NB4 (cell line): ENCODE results near the gene MUC6.

Experiments
- DNase-seq: peaks from one replicate; pipeline ENCODE4 v3.0.0; 2010; ENCODE audit warnings: low read depth
- H3K4me3 ChIP-seq: one replicate; pipeline ENCODE4 v1.5.1; 2011; ENCODE audit warnings: mild to moderate bottlenecking, low read depth, low read length, moderate library complexity
- CTCF ChIP-seq: IDR thresholded peaks from one replicate; pipeline ENCODE4 v1.5.1; 2012; ENCODE audit warnings: low read depth, low read length
- MAX ChIP-seq: IDR thresholded peaks from 2 replicates; pipeline ENCODE4 v1.6.1; 2011; ENCODE audit warnings: low read depth, low read length
- MYC ChIP-seq: IDR thresholded peaks from 2 replicates; pipeline ENCODE4 v1.6.1; 2011; ENCODE audit warnings: low read depth, low read length
- POLR2A ChIP-seq: IDR thresholded peaks from 2 replicates; pipeline ENCODE4 v1.6.1; 2011; ENCODE audit warnings: mild to moderate bottlenecking; ENCODE audit not compliant: insufficient read length; ENCODE audit errors: extremely low read depth

MUC6 gene

GRCh38 chr11:971731-972365 lies 64.7 kb downstream of the MUC6 start:
- no peak for DNase-seq
- no peak overlapping the region for H3K4me3 ChIP-seq
- TF ChIP-seq CTCF (no peak), MAX (no peak), POLR2A (no peak), MYC (no peak)

- H3K4me3 ChIP-seq = no peak overlapping the region
- TF ChIP-seq POLR2A (no peak), CTCF (no peak), MAX (no peak), MYC (no peak)
- DNase-seq = no peak
Measured at GRCh38 chr11:971092-971690, 65.3 kb downstream of the MUC6 start.

GRCh38 chr11:970319-970871 lies 66.1 kb downstream of the MUC6 start:
- no peak for DNase-seq
- TF ChIP-seq CTCF (no peak), MAX (no peak), MYC (no peak), POLR2A (no peak)

GRCh38 chr11:969651-970205 lies 66.8 kb downstream of the MUC6 start:
- no peak for DNase-seq
- no peak for TF ChIP-seq POLR2A
- TF ChIP-seq CTCF = no peak
- no peak for TF ChIP-seq MAX
- TF ChIP-seq MYC = no peak
- H3K4me3 ChIP-seq = no peak overlapping the region

More at GRCh38 chr11:970319-970871, 66.1 kb downstream of the MUC6 start:
- H3K4me3 ChIP-seq = no peak overlapping the region

GRCh38 chr11:968822-969221 lies 67.7 kb downstream of the MUC6 start:
- DNase-seq = no peak
- H3K4me3 ChIP-seq = no peak overlapping the region
- TF ChIP-seq POLR2A (no peak), MYC (no peak), MAX (no peak), CTCF (no peak)
